Measurements from ENCODE around the gene SNAPC1. TPM values are rescaled to one million over a fixed set of nuclear protein-coding genes. Genes with fewer than 3 reads are reported as not detected.
A peak's percentile ranks its signal among the peaks of the same experiment; 100 is the strongest.

The SNAPC1 gene
- total and polyA plus RNA-seq, 9 of the 15 experiments (the other 6 are each of a cell fraction or from before 2014, with no cell fraction given), result 3.7 to 9.0 (median 7.9) TPM

GRCh38 chr14:61759878-61760277, 2.3 kb upstream of the SNAPC1 start:
- in situ Hi-C loops (cut with MboI) (no loop called here), intact Hi-C loops (cut with micrococcal nuclease) (no loop called here)
- Histone ChIP-seq H3K4me3 (no peak overlapping the region), H3K36me3 (ENCODE audit: control insufficient read depth, insufficient read depth, low read length) (no peaks in the 10 kb centered on the region), H2AFZ (ENCODE audit: low read depth, low read length) (no peak overlapping the region), H3K9ac (ENCODE audit: insufficient read depth in 1 of 2, low read depth in 2 of 2, low read length in 2 of 2) (no peak overlapping the region), H3K27ac (ENCODE audit: extremely low read depth, low read depth, low read length) (no peak overlapping the region), H3K9me3 (replicated peaks; ENCODE audit: control insufficient read depth, insufficient read depth, low read depth, low read length) (no peaks in the 10 kb centered on the region), H3K9me1 (ENCODE audit: control insufficient read depth, insufficient read depth, low read length) (no peaks in the 10 kb centered on the region), H4K20me1 (replicated peaks; ENCODE audit: control insufficient read depth, insufficient read depth, low read length) (no peaks in the 10 kb centered on the region), H3K4me2 (ENCODE audit: insufficient read depth, low read length) (no peak overlapping the region), H3K79me2 (ENCODE audit: control insufficient read depth, insufficient read depth, low read length) (peaks cover 27% of the 10 kb centered on the region), H3K4me1 (replicated peaks in 1 of 2; ENCODE audit: control insufficient read depth in 2 of 2, insufficient read depth in 2 of 2, low read length in 2 of 2) (peaks cover 0 to 5% of the 10 kb centered on the region in 2 experiments; a peak in 2 of 5 replicates), H3K27me3 (ENCODE audit: control insufficient read depth in 2 of 2, insufficient read depth in 2 of 2, low read length in 2 of 2) (no peaks in the 10 kb centered on the region; a peak in 1 of 5 replicates)
- CTCF ChIA-PET (ENCODE audit: low intra/inter-chr PET ratio), result no interaction called here
- TF ChIP-seq, protein P1, sequence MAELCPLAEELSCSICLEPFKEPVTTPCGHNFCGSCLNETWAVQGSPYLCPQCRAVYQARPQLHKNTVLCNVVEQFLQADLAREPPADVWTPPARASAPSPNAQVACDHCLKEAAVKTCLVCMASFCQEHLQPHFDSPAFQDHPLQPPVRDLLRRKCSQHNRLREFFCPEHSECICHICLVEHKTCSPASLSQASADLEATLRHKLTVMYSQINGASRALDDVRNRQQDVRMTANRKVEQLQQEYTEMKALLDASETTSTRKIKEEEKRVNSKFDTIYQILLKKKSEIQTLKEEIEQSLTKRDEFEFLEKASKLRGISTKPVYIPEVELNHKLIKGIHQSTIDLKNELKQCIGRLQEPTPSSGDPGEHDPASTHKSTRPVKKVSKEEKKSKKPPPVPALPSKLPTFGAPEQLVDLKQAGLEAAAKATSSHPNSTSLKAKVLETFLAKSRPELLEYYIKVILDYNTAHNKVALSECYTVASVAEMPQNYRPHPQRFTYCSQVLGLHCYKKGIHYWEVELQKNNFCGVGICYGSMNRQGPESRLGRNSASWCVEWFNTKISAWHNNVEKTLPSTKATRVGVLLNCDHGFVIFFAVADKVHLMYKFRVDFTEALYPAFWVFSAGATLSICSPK (IDR thresholded peaks at IDR 0.05; ENCODE audit: borderline replicate concordance), result no peak
- TF ChIP-seq ZNF12 (CRISPR knock-in tag; IDR thresholded peaks at IDR 0.05) (peak; percentile 88), CEBPB (tag; IDR thresholded peaks at IDR 0.05) (no peak)
- WGBS (ENCODE audit: insufficient coverage, low coverage, missing lambda C conversion rate), result 68% methylated on average over 7 of the region's 7 CpGs
- no peak for ATAC-seq
- BruUV-seq (replicated peaks), result no TSS peak
- no peak for FAIRE-seq
- POLR2A ChIA-PET, result interaction anchor here (0.7 kb wide), 1 partner anchor 199 kb away, joined by 4 read pairs; no protein-coding TSS in a partner anchor
- no peak for DNase-seq (ENCODE audit: extremely low read depth in 1 of 4, low spot score in 3 of 4)

GRCh38 chr14:61761557-61761956, 663 bp upstream of the SNAPC1 start:
- Histone ChIP-seq H3K9me1 (ENCODE audit: control insufficient read depth, insufficient read depth, low read length) (no peaks in the 10 kb centered on the region), H3K4me1 (replicated peaks in 1 of 2; ENCODE audit: control insufficient read depth in 2 of 2, insufficient read depth in 2 of 2, low read length in 2 of 2) (peaks cover 0 to 5% of the 10 kb centered on the region in 2 experiments; a peak in 2 of 5 replicates), H3K4me3 (peak overlapping the region; percentile 77), H3K27me3 (ENCODE audit: control insufficient read depth in 2 of 2, insufficient read depth in 2 of 2, low read length in 2 of 2) (no peaks in the 10 kb centered on the region; a peak in 1 of 5 replicates), H3K9me3 (replicated peaks; ENCODE audit: control insufficient read depth, insufficient read depth, low read depth, low read length) (no peaks in the 10 kb centered on the region), H3K79me2 (ENCODE audit: control insufficient read depth, insufficient read depth, low read length) (peaks cover 43% of the 10 kb centered on the region), H3K4me2 (ENCODE audit: insufficient read depth, low read length) (peak overlapping the region; percentile 98), H3K9ac (ENCODE audit: insufficient read depth in 1 of 2, low read depth in 2 of 2, low read length in 2 of 2) (peak overlapping the region in 1 of 2 experiments; percentile 72; a peak in 2 of 4 replicates), H4K20me1 (replicated peaks; ENCODE audit: control insufficient read depth, insufficient read depth, low read length) (no peaks in the 10 kb centered on the region), H3K27ac (ENCODE audit: extremely low read depth, low read depth, low read length) (peak overlapping the region; percentile 86), H2AFZ (ENCODE audit: low read depth, low read length) (peak overlapping the region; percentile 95), H3K36me3 (ENCODE audit: control insufficient read depth, insufficient read depth, low read length) (peaks cover 5% of the 10 kb centered on the region; the same call in 2 of the 3 replicates)
- ATAC-seq (no peak), DNase-seq (ENCODE audit: extremely low read depth in 1 of 4, low spot score in 3 of 4) (no peak), FAIRE-seq (no peak)
- POLR2A ChIA-PET, result interaction anchor here (0.6 to 2.8 kb wide), 5 partner anchors 9 to 43 kb away, joined by 3 to 23 read pairs (median 4); no protein-coding TSS in a partner anchor
- CTCF ChIA-PET (ENCODE audit: low intra/inter-chr PET ratio), result no interaction called here
- BruUV-seq (replicated peaks), result TSS peak; percentile 78
- intact Hi-C loops (cut with micrococcal nuclease) (no loop called here), in situ Hi-C loops (cut with MboI) (no loop called here)
- WGBS (ENCODE audit: insufficient coverage, low coverage, missing lambda C conversion rate), result 38% methylated on average over 5 of the region's 5 CpGs
- TF ChIP-seq ZNF57 (CRISPR knock-in tag; IDR thresholded peaks at IDR 0.05), result no peak

Data from K562 (cell line).